WTC11 (cell line): ENCODE data around the gene MDFIC. TPM values are rescaled to one million over a fixed set of nuclear protein-coding genes. Genes with fewer than 3 reads are reported as not detected.

Source experiments
- ATAC-seq: fragments of 200-7000 bp; cut with Tn5 transposase; 2 replicates; pipeline ENCODE4 v1.10.0; 2021; ENCODE audit warnings: mild to moderate bottlenecking, moderate library complexity
- CTCF ChIA-PET: fragments of 300-600 bp; sonication (Branson Sonifier 250); formaldehyde crosslinking; loops from one replicate; lab custom pipeline; 2021; ENCODE audit warnings: antibody characterized with exemption; lab: Charles Lee
- POLR2A ChIA-PET: fragments of 350-600 bp; sonication (Branson Sonifier 250); formaldehyde crosslinking; loops from one replicate; lab custom pipeline; 2021; ENCODE audit warnings: antibody characterized with exemption; lab: Charles Lee
- DNase-seq: peaks from one replicate; pipeline ENCODE4 v3.0.0; 2021; ENCODE audit warnings: low spot score
- H3K27ac Mint-ChIP-seq: 2 replicates; pipeline ENCODE4 v1.8.0; 2021; ENCODE audit warnings: mixed read lengths
- H3K27me3 Mint-ChIP-seq: 2 replicates; pipeline ENCODE4 v1.8.0; 2021; ENCODE audit warnings: low read depth, mild to moderate bottlenecking, moderate library complexity, mixed read lengths
- H3K36me3 Mint-ChIP-seq: 2 replicates; pipeline ENCODE4 v1.8.0; 2021; ENCODE audit warnings: mixed read lengths
- H3K4me1 Mint-ChIP-seq: 2 replicates; pipeline ENCODE4 v1.8.0; 2022; ENCODE audit warnings: mixed read lengths
- H3K4me3 Mint-ChIP-seq: 2 replicates; pipeline ENCODE4 v1.8.0; 2021; ENCODE audit warnings: mild to moderate bottlenecking, moderate library complexity, mixed read lengths
- H3K9me3 Mint-ChIP-seq: 2 replicates; pipeline ENCODE4 v1.8.0; 2021; ENCODE audit warnings: mixed read lengths
- AR ChIP-seq: fragments of 250-450 bp; sonication (Bioruptor Pico); IDR thresholded peaks from 2 replicates; pipeline ENCODE4 v1.9.0; 2021; ENCODE audit warnings: mild to moderate bottlenecking
- ARID4B ChIP-seq: sonication (generic); formaldehyde crosslinking; IDR thresholded peaks from 2 replicates; pipeline ENCODE4 v1.8.0; 2023; ENCODE audit warnings: missing genetic modification reagents, mild to moderate bottlenecking, borderline replicate concordance
- ATF2 ChIP-seq: sonication (generic); formaldehyde crosslinking; IDR thresholded peaks from 2 replicates; pipeline ENCODE4 v1.8.1; 2022; ENCODE audit warnings: low read depth, missing genetic modification reagents, borderline replicate concordance
- ATF6 ChIP-seq: sonication (generic); formaldehyde crosslinking; IDR thresholded peaks from 2 replicates; pipeline ENCODE4 v1.8.1; 2023; ENCODE audit warnings: mild to moderate bottlenecking, missing genetic modification reagents
- EMX1 ChIP-seq: fragments of 250-450 bp; sonication (Bioruptor Pico); IDR thresholded peaks from 2 replicates; pipeline ENCODE4 v1.8.0; 2021; ENCODE audit warnings: mild to moderate bottlenecking
- HMGA2 ChIP-seq: fragments of 250-450 bp; sonication (Bioruptor Pico); IDR thresholded peaks from 2 replicates; pipeline ENCODE4 v1.4.0; 2021; ENCODE audit warnings: mild to moderate bottlenecking, moderate library complexity
- KAT7 ChIP-seq: sonication (generic); formaldehyde crosslinking; IDR thresholded peaks from 2 replicates; pipeline ENCODE4 v1.8.1; 2023; ENCODE audit warnings: missing genetic modification reagents, mild to moderate bottlenecking, borderline replicate concordance
- NFATC4 ChIP-seq: fragments of 250-450 bp; sonication (Bioruptor Pico); IDR thresholded peaks from 2 replicates; pipeline ENCODE4 v1.9.0; 2021; ENCODE audit warnings: mild to moderate bottlenecking
- NFYB ChIP-seq: sonication (generic); formaldehyde crosslinking; conservative IDR thresholded peaks from 2 replicates; pipeline ENCODE4 v1.8.0; 2022; ENCODE audit warnings: low read depth, missing genetic modification reagents
- PRDM15 ChIP-seq: sonication (generic); formaldehyde crosslinking; IDR thresholded peaks from 2 replicates; pipeline ENCODE4 v1.8.0; 2022; ENCODE audit warnings: missing genetic modification reagents
- PRRX2 ChIP-seq: fragments of 250-450 bp; sonication (Bioruptor Pico); IDR thresholded peaks from 2 replicates; pipeline ENCODE4 v1.8.0; 2021; ENCODE audit warnings: mild to moderate bottlenecking
- RELA ChIP-seq: sonication (generic); formaldehyde crosslinking; IDR thresholded peaks from 2 replicates; pipeline ENCODE4 v1.8.1; 2022; ENCODE audit warnings: missing genetic modification reagents, mild to moderate bottlenecking, borderline replicate concordance
- SMAD4 ChIP-seq: sonication (generic); formaldehyde crosslinking; IDR thresholded peaks from 2 replicates; pipeline ENCODE4 v1.8.0; 2022; ENCODE audit warnings: mild to moderate bottlenecking, missing genetic modification reagents
- ZNF232 ChIP-seq: sonication (generic); formaldehyde crosslinking; IDR thresholded peaks from 2 replicates; pipeline ENCODE4 v1.8.0; 2022; ENCODE audit warnings: mild to moderate bottlenecking, missing genetic modification reagents
- ZNF396 ChIP-seq: fragments of 250-450 bp; sonication (Bioruptor Pico); IDR thresholded peaks from 2 replicates; pipeline ENCODE4 v1.8.0; 2021; ENCODE audit warnings: mild to moderate bottlenecking, moderate library complexity, borderline replicate concordance
- ZNF512 ChIP-seq: sonication (generic); formaldehyde crosslinking; IDR thresholded peaks from 2 replicates; pipeline ENCODE4 v1.8.1; 2022; ENCODE audit warnings: missing genetic modification reagents, borderline replicate concordance
- ZNF671 ChIP-seq: fragments of 250-450 bp; sonication (Bioruptor Pico); IDR thresholded peaks from 2 replicates; pipeline ENCODE4 v1.8.0; 2021; ENCODE audit warnings: mild to moderate bottlenecking
- total RNA-seq: library from RNA; stranded (reverse); gene quantifications from 3 replicates; pipeline ENCODE4 v1.2.3, GENCODE V29; 2021

MDFIC gene
- total RNA-seq, 1 experiment from 2014 or later: 8.4 TPM

GRCh38 chr7:114969096-114969495, 47.2 kb downstream of the MDFIC start:
- no peak overlapping the region for H3K27ac Mint-ChIP-seq
- H3K4me1 Mint-ChIP-seq: peaks cover 25% of the 10 kb centered on the region
- H3K36me3 Mint-ChIP-seq: no peaks in the 10 kb centered on the region
- DNase-seq (no peak), ATAC-seq (no peak)
- CTCF ChIA-PET: no interaction called here
- TF ChIP-seq KAT7 (CRISPR knock-in tag) (no peak), PRRX2 (CRISPR knock-in tag) (no peak), ZNF232 (no peak), NFATC4 (CRISPR knock-in tag) (no peak), EMX1 (CRISPR knock-in tag) (no peak), NFYB (no peak), ZNF396 (CRISPR knock-in tag) (no peak), ARID4B (CRISPR knock-in tag) (no peak), ATF2 (CRISPR knock-in tag) (no peak), ZNF512 (CRISPR knock-in tag) (no peak), ZNF671 (no peak), RELA (CRISPR knock-in tag) (no peak)
- POLR2A ChIA-PET: no interaction called here
- no peaks in the 10 kb centered on the region for H3K27me3 Mint-ChIP-seq
- no peak overlapping the region for H3K4me3 Mint-ChIP-seq
- H3K9me3 Mint-ChIP-seq: no peaks in the 10 kb centered on the region; the same call in 1 of the 2 replicates

GRCh38 chr7:114970308-114970707, 48.4 kb downstream of the MDFIC start:
- Mint-ChIP-seq H3K27me3 (no peaks in the 10 kb centered on the region), H3K9me3 (no peaks in the 10 kb centered on the region; the same call in 1 of the 2 replicates), H3K4me1 (peaks cover 25% of the 10 kb centered on the region), H3K36me3 (no peaks in the 10 kb centered on the region), H3K27ac (no peak overlapping the region), H3K4me3 (no peak overlapping the region)
- ChIA-PET POLR2A (no interaction called here), CTCF (no interaction called here)
- no peak for ATAC-seq
- DNase-seq: no peak
- TF ChIP-seq ZNF671: no peak
- TF ChIP-seq ATF6 (CRISPR knock-in tag): no peak
- no peak for TF ChIP-seq ATF2 (CRISPR knock-in tag)
- no peak for TF ChIP-seq PRDM15 (CRISPR knock-in tag)
- TF ChIP-seq HMGA2: no peak
- no peak for TF ChIP-seq SMAD4
- TF ChIP-seq AR (CRISPR knock-in tag): no peak
